ENCODE results near the gene CDYL.

CDYL gene

DNA sequence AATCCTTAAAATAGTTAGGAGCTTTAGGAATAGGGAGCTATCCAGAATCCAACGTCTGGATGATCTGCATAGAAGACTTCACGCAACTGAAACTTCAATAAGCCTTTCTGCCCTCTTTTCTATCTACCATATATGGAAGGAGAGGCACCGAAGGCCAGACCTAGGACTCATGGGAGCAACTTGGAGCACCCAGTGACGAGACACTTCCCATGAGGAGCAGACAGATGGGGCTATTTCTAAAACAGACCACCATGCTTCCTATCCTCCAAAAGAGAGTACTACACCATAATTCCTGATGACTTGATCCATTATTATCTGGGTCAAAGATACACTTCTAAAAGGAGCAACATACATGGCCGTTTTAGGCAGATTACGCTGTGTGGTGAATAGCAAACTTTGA lies 221.7 kb downstream of the CDYL start:
- no peak for TF ChIP-seq TEAD4 (IDR thresholded peaks at IDR 0.05)

- no peak for TF ChIP-seq EP300 (IDR thresholded peaks at IDR 0.05; ENCODE audit: borderline replicate concordance)
- no peak for TF ChIP-seq TAF1 (IDR thresholded peaks at IDR 0.05; ENCODE audit: low read depth)
- no peak for TF ChIP-seq NFIC (IDR thresholded peaks at IDR 0.05)
- TF ChIP-seq, protein P1, sequence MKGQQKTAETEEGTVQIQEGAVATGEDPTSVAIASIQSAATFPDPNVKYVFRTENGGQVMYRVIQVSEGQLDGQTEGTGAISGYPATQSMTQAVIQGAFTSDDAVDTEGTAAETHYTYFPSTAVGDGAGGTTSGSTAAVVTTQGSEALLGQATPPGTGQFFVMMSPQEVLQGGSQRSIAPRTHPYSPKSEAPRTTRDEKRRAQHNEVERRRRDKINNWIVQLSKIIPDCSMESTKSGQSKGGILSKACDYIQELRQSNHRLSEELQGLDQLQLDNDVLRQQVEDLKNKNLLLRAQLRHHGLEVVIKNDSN (IDR thresholded peaks at IDR 0.05) = no peak
- TF ChIP-seq TCF12 (IDR thresholded peaks at IDR 0.05; ENCODE audit: low read depth) = no peak
- no peak for TF ChIP-seq RAD21 (IDR thresholded peaks at IDR 0.05; ENCODE audit: low read depth)
- TF ChIP-seq ZBTB7A (IDR thresholded peaks at IDR 0.05; ENCODE audit: low read depth) = no peak
- no peak for TF ChIP-seq CEBPB (IDR thresholded peaks at IDR 0.05)
Observed at GRCh38 chr6:4999586-4999985, 223.4 kb downstream of the CDYL start.

DNA sequence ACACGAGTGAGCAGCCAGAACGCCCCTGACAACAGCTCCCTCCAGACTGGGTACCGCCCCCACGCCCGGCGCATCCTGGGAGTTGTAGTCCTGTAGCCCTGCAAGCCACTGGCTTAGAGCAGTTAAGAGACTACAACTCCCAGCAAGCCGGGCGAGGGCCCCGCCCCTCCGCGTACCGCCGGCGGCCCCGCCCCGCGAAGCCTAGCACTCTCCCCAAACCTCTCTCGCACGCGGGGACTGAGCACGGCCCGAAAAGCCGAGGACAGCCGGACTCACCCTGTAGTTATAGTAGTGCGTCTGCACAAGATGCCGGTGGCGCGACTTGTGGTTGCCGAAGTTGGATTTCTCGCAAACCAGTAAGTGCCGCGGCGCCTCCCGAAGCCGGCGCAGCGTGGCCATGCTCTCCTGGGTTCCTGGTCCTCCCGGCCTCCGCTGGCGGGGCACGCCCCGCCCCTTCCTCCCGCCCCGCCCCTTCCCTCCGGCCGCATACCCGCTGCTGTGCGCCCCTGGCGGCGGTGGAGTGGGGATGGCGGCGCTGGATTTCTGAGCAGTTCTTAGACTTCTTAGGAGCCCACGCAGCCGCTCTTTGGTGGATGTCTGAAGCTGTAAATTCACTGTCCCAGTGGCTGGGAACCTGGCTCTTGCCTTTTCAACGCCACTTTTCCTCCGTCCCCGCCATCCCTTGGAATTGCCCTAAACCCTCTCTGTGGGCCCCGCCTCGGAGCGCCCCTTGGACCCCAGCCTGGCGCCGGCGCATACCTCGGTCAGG lies 227.6 kb downstream of the CDYL start, which contains the start of gene RPP40:
Gene RPP40 (minus strand): TSS at position 434 of the 769 bp plus-strand sequence. CDS start 35 bp downstream, at position 399.
- TF ChIP-seq RAD21 (IDR thresholded peaks at IDR 0.05; ENCODE audit: low read depth) (peak; percentile 32; the same call in 1 of the 2 replicates), TCF12 (IDR thresholded peaks at IDR 0.05; ENCODE audit: low read depth) (peak; percentile 15), YY1 (IDR thresholded peaks at IDR 0.05; ENCODE audit: low read depth) (peak; percentile 52; the same call in 1 of the 2 replicates), CREB1 (IDR thresholded peaks at IDR 0.05; ENCODE audit: low read depth) (peak; percentile 70; the same call in 1 of the 2 replicates), NFIC (IDR thresholded peaks at IDR 0.05) (no peak), MAX (IDR thresholded peaks at IDR 0.05) (peak; percentile 94), FOXM1 (IDR thresholded peaks at IDR 0.05; ENCODE audit: borderline replicate concordance, low read depth) (no peak), CEBPB (IDR thresholded peaks at IDR 0.05) (no peak), ZBTB7A (IDR thresholded peaks at IDR 0.05; ENCODE audit: low read depth) (peak; percentile 78), EGR1 (IDR thresholded peaks at IDR 0.05) (peak; percentile 34; the same call in 1 of the 2 replicates)
- TF ChIP-seq, protein P1 (IDR thresholded peaks at IDR 0.05) = no peak

- no peak for TF ChIP-seq TAF1 (IDR thresholded peaks at IDR 0.05; ENCODE audit: low read depth)
- TF ChIP-seq CEBPB (IDR thresholded peaks at IDR 0.05) = no peak
- no peak for TF ChIP-seq TCF12 (IDR thresholded peaks at IDR 0.05; ENCODE audit: low read depth)
- no peak for TF ChIP-seq YY1 (IDR thresholded peaks at IDR 0.05; ENCODE audit: low read depth)
- no peak for TF ChIP-seq MAX (IDR thresholded peaks at IDR 0.05)
- no peak for TF ChIP-seq RAD21 (IDR thresholded peaks at IDR 0.05; ENCODE audit: low read depth)
- TF ChIP-seq, protein P1 (IDR thresholded peaks at IDR 0.05) = no peak
- TF ChIP-seq EP300 (IDR thresholded peaks at IDR 0.05; ENCODE audit: borderline replicate concordance) = no peak
- TF ChIP-seq CREB1 (IDR thresholded peaks at IDR 0.05; ENCODE audit: low read depth) = no peak
Observed at GRCh38 chr6:5004373-5005037, 228.3 kb downstream of the CDYL start.

All from Ishikawa (cell line).